Neural progenitor cell (in vitro differentiated cells): ENCODE measurements around the gene NAB2. TPM values are rescaled to one million over a fixed set of nuclear protein-coding genes. Genes with fewer than 3 reads are reported as not detected.

Source experiments
- DNase-seq: peaks from one replicate; pipeline ENCODE4 v3.0.0-alpha.2; 2016; ENCODE audit warnings: low spot score
- H2AFZ ChIP-seq: fragments of 200-600 bp; sonication (generic); replicated peaks from 2 replicates; pipeline ENCODE4 v1.6.1; 2016; ENCODE audit warnings: antibody characterized with exemption
- H3F3A ChIP-seq: fragments of 200-600 bp; sonication (generic); 2 replicates; pipeline ENCODE4 v1.6.1; 2016; ENCODE audit warnings: antibody characterized with exemption, low read depth
- H3K27ac ChIP-seq: fragments of 200-600 bp; sonication (generic); 2 replicates; pipeline ENCODE4 v1.5.1; 2016; ENCODE audit warnings: mild to moderate bottlenecking
- H3K27me3 ChIP-seq: fragments of 200-600 bp; sonication (generic); 2 replicates; pipeline ENCODE4 v1.6.1; 2016; ENCODE audit warnings: mild to moderate bottlenecking, moderate library complexity
- H3K36me3 ChIP-seq: fragments of 200-600 bp; sonication (generic); 2 replicates; pipeline ENCODE4 v1.5.1; 2016
- H3K4me1 ChIP-seq: fragments of 200-600 bp; sonication (generic); 2 replicates; pipeline ENCODE4 v1.6.1; 2016; ENCODE audit warnings: mixed run types
- H3K4me2 ChIP-seq: fragments of 200-600 bp; sonication (generic); 2 replicates; pipeline ENCODE4 v1.6.1; 2016
- H3K4me3 ChIP-seq: fragments of 200-600 bp; sonication (generic); 2 replicates; pipeline ENCODE4 v1.5.1; 2016
- H3K79me2 ChIP-seq: fragments of 200-600 bp; sonication (generic); 2 replicates; pipeline ENCODE4 v1.6.1; 2016; ENCODE audit warnings: low read depth
- H3K9ac ChIP-seq: fragments of 200-600 bp; sonication (generic); 2 replicates; pipeline ENCODE4 v1.6.1; 2016
- H3K9me3 ChIP-seq: fragments of 200-600 bp; sonication (generic); 2 replicates; pipeline ENCODE4 v1.5.1; 2016; ENCODE audit warnings: low read depth
- H4K20me1 ChIP-seq: fragments of 200-600 bp; sonication (generic); 2 replicates; pipeline ENCODE4 v1.6.1; 2016; ENCODE audit warnings: low read depth
- H3K27ac Mint-ChIP-seq: 3 replicates; pipeline ENCODE4 v1.8.0; 2021; ENCODE audit warnings: mixed read lengths
- H3K27me3 Mint-ChIP-seq: 2 replicates; pipeline ENCODE4 v1.8.0; 2022; ENCODE audit warnings: low read depth, mild to moderate bottlenecking, inconsistent platforms, moderate library complexity, mixed read lengths; ENCODE audit not compliant: insufficient read depth
- H3K36me3 Mint-ChIP-seq: 3 replicates; pipeline ENCODE4 v1.8.0; 2021; ENCODE audit warnings: mixed read lengths
- H3K4me1 Mint-ChIP-seq: 3 replicates; pipeline ENCODE4 v1.8.0; 2021; ENCODE audit warnings: mixed read lengths
- H3K4me3 Mint-ChIP-seq: 3 replicates; pipeline ENCODE4 v1.8.0; 2021; ENCODE audit warnings: mild to moderate bottlenecking, moderate library complexity, mixed read lengths
- H3K9me3 Mint-ChIP-seq: 3 replicates; pipeline ENCODE4 v1.8.0; 2020; ENCODE audit warnings: mixed read lengths
- EZH2 ChIP-seq: fragments of 200-600 bp; sonication (generic); IDR thresholded peaks from 2 replicates; pipeline ENCODE4 v1.6.1; 2017; ENCODE audit warnings: antibody characterized with exemption, mild to moderate bottlenecking, moderate library complexity
- EZH2phosphoT487 ChIP-seq: fragments of 200-600 bp; sonication (generic); IDR thresholded peaks from 2 replicates; pipeline ENCODE4 v1.6.1; 2017; ENCODE audit warnings: antibody characterized with exemption
- total RNA-seq: library from RNA; depleted of rRNA; stranded (reverse); fragments of >200 nt; gene quantifications from 2 replicates; pipeline ENCODE4 v1.2.3, GENCODE V29; 2015; ENCODE audit warnings: low replicate concordance
- TF ChIP-seq, protein P1 (sequence below): fragments of 200-600 bp; sonication (generic); IDR thresholded peaks from 2 replicates; pipeline ENCODE4 v1.5.1; 2017; ENCODE audit warnings: antibody characterized with exemption, mild to moderate bottlenecking

NAB2 gene
- total RNA-seq, 1 donor from 2014 or later, result 19.8 TPM

DNA sequence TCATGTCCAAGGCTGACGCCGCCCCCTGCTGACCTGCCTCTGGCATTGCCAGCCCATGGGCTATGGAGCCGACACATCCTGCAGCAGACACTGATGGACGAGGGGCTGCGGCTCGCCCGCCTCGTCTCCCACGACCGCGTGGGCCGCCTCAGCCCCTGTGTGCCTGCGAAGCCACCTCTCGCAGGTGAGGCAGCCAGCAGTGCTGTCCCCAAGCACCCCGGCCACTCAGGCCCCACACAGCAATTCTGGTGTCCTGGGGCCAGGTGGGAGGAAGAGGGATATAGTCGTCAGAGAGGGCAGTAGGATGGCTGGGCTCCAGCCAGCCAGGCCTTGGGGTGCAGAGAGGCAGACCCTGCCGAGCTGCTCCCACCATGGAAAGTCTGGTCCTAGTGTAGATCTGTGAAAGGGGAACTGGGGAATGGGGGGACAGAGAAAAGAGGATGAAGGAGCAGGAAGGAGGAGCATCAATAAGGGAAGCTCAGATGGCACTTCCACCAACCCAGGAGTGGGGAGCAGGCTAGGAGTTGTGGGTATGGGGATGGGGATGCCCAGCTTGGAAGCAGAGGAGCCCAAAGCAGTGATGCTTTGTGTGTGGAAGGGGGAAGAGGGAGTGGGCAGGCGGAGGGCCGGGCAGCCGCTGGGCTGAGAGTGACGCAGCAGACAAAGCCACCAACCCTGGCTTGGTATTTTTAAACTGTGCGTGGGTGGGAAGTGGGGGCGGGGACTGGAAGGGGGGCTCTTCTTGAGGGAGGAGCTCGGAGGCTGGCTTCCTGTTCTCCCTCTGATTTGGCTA, 4.7 kb downstream of the NAB2 start:
- H3K9ac ChIP-seq, result no peak overlapping the region
- no peaks in the 10 kb centered on the region for H3K27me3 ChIP-seq
- H3K36me3 ChIP-seq, result no peaks in the 10 kb centered on the region
- Mint-ChIP-seq H3K27ac (peak overlapping the region; percentile 78), H3K4me3 (peak overlapping the region; percentile 75), H3K36me3 (peaks cover 32% of the 10 kb centered on the region), H3K9me3 (no peaks in the 10 kb centered on the region), H3K27me3 (peaks cover 7% of the 10 kb centered on the region), H3K4me1 (peaks cover 56% of the 10 kb centered on the region)
- peaks cover 17% of the 10 kb centered on the region for H3K4me1 ChIP-seq
- no peak overlapping the region for H3K4me3 ChIP-seq
- H3K4me2 ChIP-seq, result peak overlapping the region; percentile 56
- DNase-seq, result peak; percentile 70
- no peaks in the 10 kb centered on the region for H3K9me3 ChIP-seq
- no peak overlapping the region for H3K27ac ChIP-seq
- H3F3A ChIP-seq, result peaks cover 16% of the 10 kb centered on the region
- no peak for TF ChIP-seq EZH2phosphoT487
- TF ChIP-seq, protein P1, sequence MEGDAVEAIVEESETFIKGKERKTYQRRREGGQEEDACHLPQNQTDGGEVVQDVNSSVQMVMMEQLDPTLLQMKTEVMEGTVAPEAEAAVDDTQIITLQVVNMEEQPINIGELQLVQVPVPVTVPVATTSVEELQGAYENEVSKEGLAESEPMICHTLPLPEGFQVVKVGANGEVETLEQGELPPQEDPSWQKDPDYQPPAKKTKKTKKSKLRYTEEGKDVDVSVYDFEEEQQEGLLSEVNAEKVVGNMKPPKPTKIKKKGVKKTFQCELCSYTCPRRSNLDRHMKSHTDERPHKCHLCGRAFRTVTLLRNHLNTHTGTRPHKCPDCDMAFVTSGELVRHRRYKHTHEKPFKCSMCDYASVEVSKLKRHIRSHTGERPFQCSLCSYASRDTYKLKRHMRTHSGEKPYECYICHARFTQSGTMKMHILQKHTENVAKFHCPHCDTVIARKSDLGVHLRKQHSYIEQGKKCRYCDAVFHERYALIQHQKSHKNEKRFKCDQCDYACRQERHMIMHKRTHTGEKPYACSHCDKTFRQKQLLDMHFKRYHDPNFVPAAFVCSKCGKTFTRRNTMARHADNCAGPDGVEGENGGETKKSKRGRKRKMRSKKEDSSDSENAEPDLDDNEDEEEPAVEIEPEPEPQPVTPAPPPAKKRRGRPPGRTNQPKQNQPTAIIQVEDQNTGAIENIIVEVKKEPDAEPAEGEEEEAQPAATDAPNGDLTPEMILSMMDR, result peak; percentile 63
- peaks cover 38% of the 10 kb centered on the region for H4K20me1 ChIP-seq
- no peak overlapping the region for H2AFZ ChIP-seq
- H3K79me2 ChIP-seq, result peaks cover 28% of the 10 kb centered on the region

DNA sequence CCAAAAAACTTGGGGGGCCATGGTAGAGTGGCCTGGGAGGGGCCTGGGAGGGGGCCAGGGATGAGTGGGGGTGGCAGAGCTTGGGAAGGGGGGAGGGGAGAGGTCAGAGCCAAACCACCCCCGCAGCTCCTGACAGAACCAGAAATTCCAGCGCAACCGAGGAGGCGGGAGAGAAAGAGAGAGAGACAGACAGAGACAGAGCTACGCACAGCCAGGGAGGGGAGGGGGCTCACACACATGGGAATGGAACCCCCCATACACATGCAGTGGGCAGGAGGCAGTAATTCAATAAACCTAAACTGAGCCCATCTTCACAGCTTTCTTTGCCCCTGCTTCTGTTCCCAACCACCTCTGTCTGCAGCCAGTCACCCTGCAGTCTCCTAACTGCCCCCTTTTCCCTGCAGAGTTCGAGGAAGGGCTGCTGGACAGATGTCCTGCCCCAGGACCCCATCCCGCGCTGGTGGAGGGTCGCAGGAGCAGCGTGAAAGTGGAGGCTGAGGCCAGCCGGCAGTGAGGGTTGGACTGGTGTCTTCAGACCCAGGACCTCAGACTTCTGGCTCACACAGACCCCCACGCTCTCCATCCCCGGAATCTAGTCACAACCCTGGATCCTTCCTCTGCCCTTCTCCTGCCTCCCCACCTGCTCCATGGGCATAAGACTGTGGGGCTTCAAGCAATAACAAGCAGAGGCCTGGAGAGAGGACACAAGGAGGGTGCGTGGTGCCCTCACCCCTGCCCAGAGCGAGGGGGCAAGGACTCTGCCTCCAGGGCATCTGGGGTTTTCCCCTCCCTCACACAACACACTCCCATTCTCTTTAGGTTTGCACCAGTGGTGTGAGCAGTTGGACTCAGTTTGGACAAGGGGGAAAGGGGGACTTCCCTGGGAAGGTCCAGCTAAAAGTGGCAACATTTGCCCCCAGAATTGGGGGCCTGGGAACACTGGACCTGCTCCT, 5.6 kb downstream of the NAB2 start:
- Histone ChIP-seq H3K27me3 (no peaks in the 10 kb centered on the region), H3K4me2 (no peak overlapping the region), H3K4me1 (peaks cover 17% of the 10 kb centered on the region), H3K79me2 (peaks cover 24% of the 10 kb centered on the region), H3K36me3 (no peaks in the 10 kb centered on the region), H3F3A (peaks cover 16% of the 10 kb centered on the region), H2AFZ (no peak overlapping the region), H3K27ac (no peak overlapping the region), H4K20me1 (peaks cover 38% of the 10 kb centered on the region), H3K9me3 (no peaks in the 10 kb centered on the region), H3K4me3 (no peak overlapping the region), H3K9ac (no peak overlapping the region)
- H3K27me3 Mint-ChIP-seq, result peaks cover 6% of the 10 kb centered on the region
- peak overlapping the region; percentile 57 for H3K4me3 Mint-ChIP-seq
- H3K27ac Mint-ChIP-seq, result peak overlapping the region; percentile 86
- TF ChIP-seq EZH2phosphoT487, result no peak
- TF ChIP-seq, protein P1, result no peak
- TF ChIP-seq EZH2, result no peak
- H3K36me3 Mint-ChIP-seq, result peaks cover 32% of the 10 kb centered on the region
- no peak for DNase-seq
- H3K4me1 Mint-ChIP-seq, result peaks cover 56% of the 10 kb centered on the region
- H3K9me3 Mint-ChIP-seq, result no peaks in the 10 kb centered on the region

DNA sequence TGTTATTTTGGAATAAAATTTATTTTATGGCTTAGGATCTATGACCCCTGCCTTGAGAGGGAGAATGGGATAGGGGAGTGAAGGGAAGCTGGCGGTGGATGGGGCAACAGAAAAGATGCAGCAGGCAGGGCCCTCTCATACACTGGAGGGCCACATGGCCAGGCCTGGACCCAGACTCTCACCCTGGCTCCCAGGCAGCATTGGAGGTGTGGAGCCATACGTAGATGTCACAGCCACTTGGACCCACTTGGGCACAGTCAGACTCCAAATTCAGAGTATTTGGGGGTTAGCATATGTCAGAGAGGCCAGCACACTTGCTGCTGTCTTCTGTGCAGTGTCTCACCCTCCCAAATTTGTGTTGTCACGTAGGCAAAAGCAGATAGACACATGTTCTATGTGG, 6.5 kb downstream of the NAB2 start:
- no peak for DNase-seq
- H3K36me3 Mint-ChIP-seq, result peaks cover 31% of the 10 kb centered on the region
- no peaks in the 10 kb centered on the region for H3K36me3 ChIP-seq
- peaks cover 14% of the 10 kb centered on the region for H3K79me2 ChIP-seq
- peaks cover 51% of the 10 kb centered on the region for H3K4me1 Mint-ChIP-seq
- H3K4me3 ChIP-seq, result no peak overlapping the region
- H3K27me3 ChIP-seq, result no peaks in the 10 kb centered on the region
- H3K9ac ChIP-seq, result no peak overlapping the region
- H3K27ac Mint-ChIP-seq, result no peak overlapping the region
- H2AFZ ChIP-seq, result no peak overlapping the region
- peaks cover 11% of the 10 kb centered on the region for H3F3A ChIP-seq
- H3K4me3 Mint-ChIP-seq, result no peak overlapping the region
- TF ChIP-seq EZH2 (no peak), EZH2phosphoT487 (no peak)
- TF ChIP-seq, protein P1, result no peak
- no peak overlapping the region for H3K27ac ChIP-seq
- H3K27me3 Mint-ChIP-seq, result peaks cover 7% of the 10 kb centered on the region
- peaks cover 29% of the 10 kb centered on the region for H4K20me1 ChIP-seq
- H3K9me3 Mint-ChIP-seq, result no peaks in the 10 kb centered on the region
- no peaks in the 10 kb centered on the region for H3K9me3 ChIP-seq
- no peak overlapping the region for H3K4me2 ChIP-seq
- peaks cover 15% of the 10 kb centered on the region for H3K4me1 ChIP-seq
